ENCODE measurements around the gene FGD3.
A peak's percentile ranks its signal among the peaks of the same experiment; 100 is the strongest.
"Not testable (repeated sequence)": the region's sequence is repeated elsewhere in the genome, so short reads cannot be mapped to it uniquely, and the experiment has no call there.

FGD3 gene

GRCh38 chr9:92974761-92975755 is 27.7 kb downstream of the FGD3 start:
- no peak for DNase-seq

- DNase-seq, result no peak
These were observed 29.1 kb downstream of the FGD3 start for GRCh38 chr9:92976431-92976830.

- DNase-seq, result no peak
These were observed 30.0 kb downstream of the FGD3 start for GRCh38 chr9:92977279-92977678.

GRCh38 chr9:92978345-92978875 is 31.1 kb downstream of the FGD3 start:
- no peak for DNase-seq

- no peak for DNase-seq
These were observed 32.1 kb downstream of the FGD3 start for GRCh38 chr9:92979283-92980056.

- no peak for DNase-seq
These were observed 32.9 kb downstream of the FGD3 start for GRCh38 chr9:92980085-92980745.

GRCh38 chr9:92982130-92982529 is 34.8 kb downstream of the FGD3 start:
- no peak for DNase-seq

- DNase-seq, result no peak
These were observed 36.8 kb downstream of the FGD3 start for GRCh38 chr9:92983984-92984589.

- no peak for DNase-seq
These were observed 37.7 kb downstream of the FGD3 start for GRCh38 chr9:92984976-92985375.

GRCh38 chr9:92986176-92987119 is 39.1 kb downstream of the FGD3 start:
- DNase-seq, result peak in 1 of 56 donors; percentile 3

GRCh38 chr9:92988215-92988768 is 41.0 kb downstream of the FGD3 start:
- DNase-seq, result no peak

- DNase-seq, result no peak
These were observed 42.2 kb downstream of the FGD3 start for GRCh38 chr9:92989561-92989960.

- no peak for DNase-seq
These were observed 43.1 kb downstream of the FGD3 start for GRCh38 chr9:92990461-92990860.

GRCh38 chr9:92992549-92992948 is 45.2 kb downstream of the FGD3 start:
- no peak for DNase-seq

- DNase-seq, result not testable (repeated sequence)
These were observed 51.5 kb downstream of the FGD3 start for GRCh38 chr9:92998871-92999270.

- DNase-seq, result no peak
These were observed 53.7 kb downstream of the FGD3 start for GRCh38 chr9:93001031-93001430.

- DNase-seq, result no peak
These were observed 55.4 kb downstream of the FGD3 start for GRCh38 chr9:93002700-93003099.

GRCh38 chr9:93003552-93004407 is 56.5 kb downstream of the FGD3 start:
- DNase-seq, result peak in 15 of 56 donors; percentile 3 to 60 (median 22)
